IMR-90 (cell line): ENCODE results near the gene DUSP10.

Source experiments
- BHLHE40 ChIP-seq: fragments of 150-350 bp; IDR thresholded peaks from 2 replicates; pipeline ENCODE4 v1.6.1; 2016; ENCODE audit warnings: mild to moderate bottlenecking, low read depth, low read length
- CEBPB ChIP-seq: IDR thresholded peaks from 2 replicates; pipeline ENCODE4 v1.6.1; 2012; ENCODE audit warnings: low read depth, low read length, improper control_type of control experiment
- CHD1 ChIP-seq: IDR thresholded peaks from 2 replicates; pipeline ENCODE4 v1.6.1; 2012; ENCODE audit warnings: low read depth, low read length, improper control_type of control experiment
- CTCF ChIP-seq: conservative IDR thresholded peaks from 2 replicates; pipeline ENCODE4 v1.5.1; 2012; ENCODE audit warnings: mild to moderate bottlenecking, low read depth, low read length, improper control_type of control experiment
- MAFK ChIP-seq: IDR thresholded peaks from 2 replicates; pipeline ENCODE4 v1.6.1; 2012; ENCODE audit warnings: low read depth, low read length, improper control_type of control experiment
- MXI1 ChIP-seq: IDR thresholded peaks from 2 replicates; pipeline ENCODE4 v1.6.1; 2012; ENCODE audit warnings: low read depth, mild to moderate bottlenecking, low read length, moderate library complexity, borderline replicate concordance
- POLR2A ChIP-seq: IDR thresholded peaks from 2 replicates; pipeline ENCODE4 v1.6.1; 2012; ENCODE audit warnings: mild to moderate bottlenecking, low read depth, low read length
- RAD21 ChIP-seq: IDR thresholded peaks from 2 replicates; pipeline ENCODE4 v1.6.1; 2012; ENCODE audit warnings: low read length, improper control_type of control experiment
- RFX5 ChIP-seq: IDR thresholded peaks from 2 replicates; pipeline ENCODE4 v1.8.0; 2012; ENCODE audit warnings: low read depth, mild to moderate bottlenecking, low read length, moderate library complexity
- SMC3 ChIP-seq: fragments of 150-350 bp; IDR thresholded peaks from 2 replicates; pipeline ENCODE4 v1.6.1; 2016; ENCODE audit warnings: low read depth, mild to moderate bottlenecking, antibody characterized with exemption, low read length, moderate library complexity
- USF2 ChIP-seq: fragments of 150-350 bp; IDR thresholded peaks from 2 replicates; pipeline ENCODE4 v1.6.1; 2017; ENCODE audit warnings: mild to moderate bottlenecking, antibody characterized with exemption, low read length, low read depth

- TF ChIP-seq CHD1 (no peak), CTCF (no peak), SMC3 (no peak), MXI1 (no peak), POLR2A (no peak), RAD21 (no peak), USF2 (no peak), MAFK (no peak), BHLHE40 (no peak), CEBPB (no peak), RFX5 (no peak)
Measured at GRCh38 chr1:221719987-221720386, 21.9 kb downstream of the DUSP10 start.
